ENCODE results near the gene EVX1. TPM values are rescaled to one million over a fixed set of nuclear protein-coding genes. Genes with fewer than 3 reads are reported as not detected.

The EVX1 gene
- total RNA-seq, 2 experiments from 2014 or later, result not detected

DNA sequence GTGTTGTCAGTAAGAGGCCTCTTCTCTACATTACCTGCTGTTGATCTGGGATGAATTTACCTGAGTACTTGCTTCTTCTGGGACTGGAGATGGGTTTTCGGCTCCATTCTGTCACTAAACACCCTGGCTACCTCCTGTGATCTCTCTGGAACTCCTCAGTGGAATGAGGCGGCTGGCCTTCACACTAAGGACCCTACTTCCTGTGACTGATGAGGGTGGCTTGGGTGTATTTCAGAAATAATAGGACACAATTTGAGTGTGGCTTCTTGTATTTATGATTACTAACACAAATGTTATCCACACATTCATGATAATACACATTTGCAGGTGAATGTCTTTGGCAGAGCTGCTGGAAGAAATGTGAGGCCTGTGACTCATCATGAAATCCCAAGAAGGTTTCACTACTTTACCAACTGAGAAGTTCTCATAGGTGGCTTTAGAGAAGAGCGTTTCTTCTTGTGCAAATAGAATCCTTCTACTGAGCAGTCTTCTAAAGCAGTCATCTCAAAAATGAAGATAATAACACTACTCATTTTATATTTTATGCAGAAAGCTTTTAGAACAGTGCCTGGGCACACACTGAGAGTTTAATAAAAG, 21.3 kb upstream of the EVX1 start:
- CTCF ChIA-PET, result no interaction called here
- POLR2A ChIA-PET, result no interaction called here

- ChIA-PET CTCF (interaction anchor here (0.9 kb wide), 1 partner anchor 14 kb away, joined by 3 read pairs; no protein-coding TSS in a partner anchor), POLR2A (no interaction called here)
Measured at GRCh38 chr7:27223941-27224575, 18.5 kb upstream of the EVX1 start.

GRCh38 chr7:27224983-27225934, 17.3 kb upstream of the EVX1 start:
- POLR2A ChIA-PET, result no interaction called here
- CTCF ChIA-PET, result no interaction called here

- ChIA-PET CTCF (no interaction called here), POLR2A (no interaction called here)
Measured at GRCh38 chr7:27229448-27229847, 13.2 kb upstream of the EVX1 start.

GRCh38 chr7:27235387-27236311, 7.0 kb upstream of the EVX1 start:
- POLR2A ChIA-PET, result no interaction called here
- CTCF ChIA-PET, result no interaction called here

DNA sequence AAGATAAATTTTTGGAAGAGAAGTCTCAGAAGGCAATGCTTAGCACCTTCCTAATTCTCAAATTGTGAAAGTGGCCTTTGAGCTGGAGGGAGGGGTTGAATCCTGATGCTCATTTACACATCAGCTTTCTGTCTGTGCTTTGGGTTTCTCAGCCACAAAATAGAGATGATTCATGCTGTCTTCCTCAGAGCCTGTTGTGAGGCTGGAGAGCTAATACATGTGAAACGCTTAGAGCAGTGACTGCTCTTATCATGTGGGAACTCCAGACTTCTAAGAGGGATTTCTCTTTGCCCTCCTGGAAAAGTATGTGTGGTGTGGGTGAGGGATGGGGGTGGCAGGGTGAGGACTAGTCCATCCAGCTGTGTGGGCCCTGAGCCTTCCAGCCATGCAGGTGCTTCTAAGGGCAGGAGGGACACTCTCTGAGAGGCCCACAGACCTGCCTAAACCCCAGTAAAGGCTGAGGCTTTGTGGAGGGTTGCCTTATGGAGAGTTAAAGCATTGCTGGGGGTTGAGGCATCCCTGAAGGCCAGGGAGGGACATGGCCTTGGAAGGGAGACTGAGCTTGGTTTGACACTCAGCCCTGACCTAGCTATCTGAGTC, 4.8 kb upstream of the EVX1 start:
- ChIA-PET CTCF (interaction anchor here (0.5 to 0.6 kb wide), 2 partner anchors 611 to 858 kb away, joined by 3 read pairs; no protein-coding TSS in a partner anchor), POLR2A (no interaction called here)

DNA sequence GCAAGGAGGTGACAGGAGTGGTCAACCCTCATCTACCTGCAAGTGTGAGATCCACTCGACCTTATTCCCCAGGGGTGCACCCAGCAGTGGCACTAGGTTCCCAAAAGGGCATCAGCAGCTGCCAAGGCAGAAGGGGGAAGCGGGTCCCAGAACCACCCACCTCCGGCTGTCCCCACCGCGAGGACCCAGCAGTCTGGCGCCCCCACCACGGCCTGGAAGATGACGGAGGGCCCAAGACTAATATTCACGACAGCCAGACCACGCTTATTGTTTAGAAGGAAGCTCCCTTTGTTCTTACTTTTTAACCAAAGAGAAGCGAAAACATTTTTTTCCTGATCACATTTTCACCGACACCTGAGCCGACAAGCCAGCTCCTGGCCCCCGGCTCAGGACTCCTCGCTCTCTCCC, 3.6 kb upstream of the EVX1 start:
- CTCF ChIA-PET, result no interaction called here
- POLR2A ChIA-PET, result no interaction called here

DNA sequence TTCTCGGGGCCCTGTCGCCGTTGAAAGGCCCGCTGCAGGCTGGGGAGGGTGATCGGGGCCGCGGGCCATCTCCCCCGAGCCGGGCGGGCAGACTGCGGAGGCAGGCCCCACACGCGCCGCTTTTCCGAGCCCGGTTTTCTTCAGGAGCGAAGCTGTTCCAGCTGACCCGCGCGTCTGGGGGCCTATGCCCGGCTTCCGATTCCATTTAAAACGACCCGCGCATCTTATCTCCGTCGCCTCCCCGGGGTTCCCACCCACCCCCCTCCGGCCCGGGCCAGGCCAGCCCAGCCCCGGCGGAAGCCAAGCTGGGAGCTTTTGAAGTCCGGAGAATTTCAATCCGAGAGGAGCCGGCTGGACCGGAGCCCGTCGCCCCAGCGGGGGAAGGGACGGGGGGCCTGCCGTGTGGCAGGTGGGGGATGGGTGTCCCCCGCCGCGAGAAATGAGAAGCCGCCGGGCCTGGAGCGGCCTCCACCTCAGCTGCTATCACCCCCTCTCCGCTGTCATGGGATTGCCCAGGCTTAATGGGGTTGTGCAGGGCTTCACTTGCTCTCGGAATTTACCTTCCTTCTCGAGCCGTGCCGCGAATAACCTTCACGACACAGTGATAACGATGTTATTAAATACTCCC, 3.1 kb upstream of the EVX1 start:
- POLR2A ChIA-PET, result no interaction called here
- CTCF ChIA-PET, result no interaction called here

GRCh38 chr7:27240015-27240731, 2.4 kb upstream of the EVX1 start:
- CTCF ChIA-PET, result no interaction called here
- POLR2A ChIA-PET, result no interaction called here

DNA sequence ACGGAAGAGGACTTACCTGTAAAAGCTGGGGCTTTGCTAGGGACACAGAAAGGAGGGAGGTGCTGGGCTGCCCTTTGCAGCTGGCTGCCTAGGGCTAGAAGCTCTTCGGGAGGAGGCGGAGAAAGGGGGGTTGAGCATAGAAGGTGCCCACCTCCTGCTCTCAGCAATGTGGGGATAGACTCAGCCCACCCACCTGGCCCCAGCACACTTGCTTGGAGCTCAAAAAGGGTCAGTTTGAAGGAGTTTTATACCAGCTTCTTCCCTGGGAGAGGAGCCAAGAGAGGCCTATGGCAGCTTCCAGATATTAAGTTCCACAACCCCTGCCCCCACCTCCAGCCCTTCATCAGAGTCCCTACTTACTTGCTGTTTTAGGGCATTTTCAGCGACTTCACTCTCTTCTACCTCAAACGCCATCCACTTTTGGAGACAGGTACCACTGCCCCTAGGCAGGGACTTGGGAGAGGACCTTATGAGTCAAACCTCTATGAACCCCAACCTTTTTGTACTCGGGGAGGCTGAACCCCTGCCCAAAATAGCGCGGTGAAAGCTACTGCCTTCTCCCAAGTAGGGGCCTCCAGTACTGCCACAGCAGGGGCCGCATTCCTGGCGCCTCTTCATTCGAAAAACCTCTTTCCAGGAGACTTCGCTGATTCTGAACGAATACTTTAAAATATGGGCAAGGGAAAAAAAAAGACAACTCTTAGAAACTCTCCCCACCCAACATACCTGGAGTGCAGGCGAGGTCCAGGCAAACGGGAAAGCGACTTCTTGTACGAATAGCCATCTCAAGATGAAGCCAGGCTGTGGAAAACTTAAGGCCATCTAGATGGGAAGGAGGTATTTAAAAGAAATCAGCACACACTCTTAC, 1.2 kb upstream of the EVX1 start:
- ChIA-PET POLR2A (no interaction called here), CTCF (interaction anchor here (1.1 kb wide), 1 partner anchor 30 kb away, joined by 3 read pairs; no protein-coding TSS in a partner anchor)

- POLR2A ChIA-PET, result no interaction called here
Measured at GRCh38 chr7:27242154-27242553, 448 bp upstream of the EVX1 start.

GRCh38 chr7:27243340-27244163, 950 bp downstream of the EVX1 start:
- CTCF ChIA-PET, result no interaction called here
- POLR2A ChIA-PET, result no interaction called here

More at GRCh38 chr7:27242154-27242553, 448 bp upstream of the EVX1 start:
- CTCF ChIA-PET, result interaction anchor here (1.1 kb wide), 1 partner anchor 31 kb away, joined by 3 read pairs; no protein-coding TSS in a partner anchor

GRCh38 chr7:27244488-27245123, 2.0 kb downstream of the EVX1 start:
- ChIA-PET POLR2A (no interaction called here), CTCF (no interaction called here)

DNA sequence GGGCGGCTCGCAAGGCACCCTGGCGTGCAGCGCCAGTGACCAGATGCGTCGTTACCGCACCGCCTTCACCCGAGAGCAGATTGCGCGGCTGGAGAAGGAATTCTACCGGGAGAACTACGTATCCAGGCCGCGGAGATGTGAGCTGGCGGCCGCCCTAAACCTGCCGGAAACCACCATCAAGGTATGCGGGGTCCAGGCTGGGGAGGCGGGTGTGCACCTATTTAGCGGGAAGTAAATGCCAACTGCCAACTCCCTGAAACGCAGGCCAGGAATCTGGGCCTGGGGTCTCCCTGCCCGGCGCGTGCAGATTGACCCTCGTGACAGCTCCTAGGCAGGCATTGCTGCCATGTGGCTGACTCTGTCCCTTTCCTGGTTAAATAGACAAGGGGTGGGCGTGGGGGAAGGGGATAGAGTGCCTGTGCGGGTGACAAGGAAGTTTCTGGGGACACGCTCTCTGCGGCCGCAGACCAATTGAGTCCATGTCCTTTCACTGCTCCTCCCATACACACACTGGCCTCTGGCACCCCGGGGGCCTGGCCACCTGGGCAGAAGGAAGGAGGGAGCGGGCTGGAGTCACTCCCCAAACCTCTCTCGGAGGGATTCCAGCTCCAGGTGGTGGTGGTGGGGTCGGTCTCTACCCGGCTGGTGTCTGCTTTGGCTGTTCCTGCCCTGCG, 2.7 kb downstream of the EVX1 start:
- ChIA-PET CTCF (no interaction called here), POLR2A (no interaction called here)

All from activated CD8-positive, alpha-beta memory T cell treated with anti-CD3 and anti-CD28 coated beads for 36 hours (primary cell).